Spinal cord (tissue), 10 donors: Measurements from ENCODE around the gene XG. TPM values are rescaled to one million over a fixed set of nuclear protein-coding genes. Genes with fewer than 3 reads are reported as not detected.
"Not testable (repeated sequence)": the region's sequence is repeated elsewhere in the genome, so short reads cannot be mapped to it uniquely, and the experiment has no call there.

Experiments used
- DNase-seq, 6 donors: peaks; one replicate each; pipeline versions ENCODE4 v3.0.0 to v3.0.0-alpha.2; 2013 to 2015; ENCODE audit warnings: low spot score in 6 of 6, low read depth in 4 of 6
- H3K27ac ChIP-seq: one replicate; pipeline ENCODE4 v1.5.1; 2013; ENCODE audit warnings: low read depth, low read length, control low read depth
- H3K27me3 ChIP-seq: one replicate; pipeline ENCODE4 v1.6.1; 2013; ENCODE audit warnings: low read length; ENCODE audit not compliant: control insufficient read depth, insufficient read depth
- H3K36me3 ChIP-seq: one replicate; pipeline ENCODE4 v1.6.1; 2013; ENCODE audit warnings: low read length; ENCODE audit not compliant: control insufficient read depth, insufficient read depth
- H3K4me1 ChIP-seq: one replicate; pipeline ENCODE4 v1.6.1; 2013; ENCODE audit warnings: low read length; ENCODE audit not compliant: control insufficient read depth, insufficient read depth
- H3K4me3 ChIP-seq: one replicate; pipeline ENCODE4 v1.5.1; 2013; ENCODE audit warnings: low read depth, low read length, control low read depth
- H3K9me3 ChIP-seq: one replicate; pipeline ENCODE4 v1.6.1; 2013; ENCODE audit warnings: low read length; ENCODE audit not compliant: control insufficient read depth, insufficient read depth
- WGBS: methylation state at CpG from one replicate; pipeline ENCODE4 v1.1.5; 2013; ENCODE audit warnings: missing lambda C conversion rate; ENCODE audit not compliant: insufficient coverage; 5-methylcytosine and 5-hydroxymethylcytosine counted together
- long read RNA-seq, 4 donors: transcript quantifications; one replicate each; lab custom pipeline, GENCODE V29; 2026
- polyA plus RNA-seq, 2 donors: library from polyadenylated mRNA; unstranded; fragments of 120-200 nt; gene quantifications; one replicate each; pipeline ENCODE4 v1.2.1, GENCODE V29; 2013; ENCODE audit not compliant: insufficient read length in 2 of 2
- total RNA-seq, 2 donors: library from RNA; depleted of rRNA in 1 of 2; stranded (reverse); fragments of 120-200 nt in 1 of 2; fragments of >200 nt in 1 of 2; gene quantifications; one replicate each; pipeline versions ENCODE4 v1.2.3 to v1.2.4, GENCODE V29; 2013 to 2014
- donor health status: healthy.

Gene XG, protein sequence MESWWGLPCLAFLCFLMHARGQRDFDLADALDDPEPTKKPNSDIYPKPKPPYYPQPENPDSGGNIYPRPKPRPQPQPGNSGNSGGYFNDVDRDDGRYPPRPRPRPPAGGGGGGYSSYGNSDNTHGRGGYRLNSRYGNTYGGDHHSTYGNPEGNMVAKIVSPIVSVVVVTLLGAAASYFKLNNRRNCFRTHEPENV
- total RNA-seq = under 1 TPM in 1 of 2 donors, not detected in 1; 0.11 TPM
- under 1 TPM; 0.30 to 0.51 TPM for polyA plus RNA-seq
- long read RNA-seq, donor 1 = 0 reads
- long read RNA-seq, donor 2 = 0 reads
- long read RNA-seq, donor 3 = 0 reads
- long read RNA-seq, donor 4 = 0 reads

DNA sequence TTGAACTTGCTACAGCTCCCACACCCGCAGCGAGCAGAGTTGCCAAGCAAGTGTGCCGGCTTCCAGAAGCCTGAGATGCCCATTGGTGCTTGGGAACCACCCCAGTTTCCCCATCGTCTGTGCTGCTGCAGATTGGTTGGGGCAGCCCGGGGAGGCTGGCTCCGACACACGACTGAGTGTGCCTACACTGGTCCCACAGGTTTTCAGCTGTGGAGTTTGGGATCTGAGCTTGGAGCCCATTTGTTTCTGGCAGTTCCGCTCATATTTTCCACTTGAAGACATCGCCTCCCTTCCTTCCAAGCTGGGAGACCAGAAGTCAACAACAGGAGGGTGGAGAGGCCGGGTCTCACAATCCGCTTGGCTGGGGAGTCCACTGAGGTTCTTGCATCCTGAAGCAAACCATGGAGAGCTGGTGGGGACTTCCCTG, at the start of gene XG:
XG (plus strand) TSS at position 167 of the 427 bp plus-strand sequence; CDS start at position 402, 235 bp downstream.
- not testable (repeated sequence) for H3K36me3 ChIP-seq, DNase-seq, H3K27ac ChIP-seq, H3K27me3 ChIP-seq, H3K4me1 ChIP-seq, H3K9me3 ChIP-seq, H3K4me3 ChIP-seq
- WGBS = 85% methylated on average over 9 of the region's 11 CpGs

DNA sequence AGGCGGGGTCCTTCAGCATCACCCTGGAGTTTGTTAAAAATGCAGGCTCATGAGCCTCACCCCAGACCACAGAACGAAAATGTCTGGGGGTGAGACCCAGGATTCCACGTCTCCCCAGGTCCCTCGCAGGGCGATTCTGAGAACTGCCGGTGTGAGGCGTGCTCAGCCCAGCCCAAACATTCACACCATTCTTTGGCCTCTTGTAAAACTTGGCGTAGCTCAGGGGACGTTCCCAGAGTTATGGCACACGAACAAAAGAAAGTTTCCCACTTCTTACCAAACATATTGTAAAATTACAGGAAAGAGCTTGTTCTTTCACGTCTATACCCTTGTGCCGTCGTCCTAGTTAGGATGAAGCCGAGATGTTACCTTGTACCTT, 47.9 kb upstream of the XG start:
- no peak overlapping the region for H3K27ac ChIP-seq
- peaks cover 9% of the 10 kb centered on the region for H3K27me3 ChIP-seq
- H3K36me3 ChIP-seq = peaks cover 2% of the 10 kb centered on the region
- no peaks in the 10 kb centered on the region for H3K9me3 ChIP-seq
- WGBS = 46% methylated on average over 8 of the region's 14 CpGs
- peak in 2 of 6 donors; percentile 53 to 57 for DNase-seq
- H3K4me1 ChIP-seq = peaks cover 52% of the 10 kb centered on the region
- H3K4me3 ChIP-seq = no peak overlapping the region

- peaks cover 58% of the 10 kb centered on the region for H3K4me1 ChIP-seq
- DNase-seq = peak in 2 of 6 donors; percentile 66 to 84
- H3K36me3 ChIP-seq = no peaks in the 10 kb centered on the region
- H3K27me3 ChIP-seq = peaks cover 9% of the 10 kb centered on the region
- no peak overlapping the region for H3K27ac ChIP-seq
- H3K9me3 ChIP-seq = no peaks in the 10 kb centered on the region
- H3K4me3 ChIP-seq = no peak overlapping the region
- WGBS = 26% methylated on average over 7 of the region's 18 CpGs
Observed at GRCh38 chrX:2705046-2705832, 46.6 kb upstream of the XG start.

DNA sequence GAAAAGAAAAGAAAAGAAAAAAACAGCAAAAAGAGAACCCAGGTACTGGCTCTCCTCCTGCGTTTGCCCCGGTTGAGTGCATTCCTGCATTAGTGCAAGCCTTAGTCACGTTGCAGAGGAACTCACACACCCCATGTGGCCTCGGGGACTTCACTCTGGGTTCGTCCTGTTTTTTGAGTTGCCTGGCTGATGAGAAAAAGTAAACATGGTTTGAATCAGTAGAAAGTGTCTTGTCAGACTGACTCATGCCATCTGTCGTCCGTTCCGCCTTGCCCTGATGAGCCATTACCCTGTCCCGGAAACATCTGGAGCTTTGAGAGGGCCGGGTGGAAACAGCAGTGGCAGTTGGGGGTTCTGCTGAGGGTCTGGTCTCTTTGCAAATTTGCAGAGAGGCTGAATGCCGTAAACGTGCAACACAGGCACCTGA, 44.5 kb upstream of the XG start:
- Histone ChIP-seq H3K4me1 (peaks cover 58% of the 10 kb centered on the region), H3K36me3 (no peaks in the 10 kb centered on the region), H3K4me3 (no peak overlapping the region), H3K9me3 (no peaks in the 10 kb centered on the region), H3K27ac (no peak overlapping the region), H3K27me3 (peaks cover 9% of the 10 kb centered on the region)
- peak in 2 of 6 donors; percentile 32 to 78 for DNase-seq
- 16% methylated on average over 10 of the region's 12 CpGs for WGBS

DNA sequence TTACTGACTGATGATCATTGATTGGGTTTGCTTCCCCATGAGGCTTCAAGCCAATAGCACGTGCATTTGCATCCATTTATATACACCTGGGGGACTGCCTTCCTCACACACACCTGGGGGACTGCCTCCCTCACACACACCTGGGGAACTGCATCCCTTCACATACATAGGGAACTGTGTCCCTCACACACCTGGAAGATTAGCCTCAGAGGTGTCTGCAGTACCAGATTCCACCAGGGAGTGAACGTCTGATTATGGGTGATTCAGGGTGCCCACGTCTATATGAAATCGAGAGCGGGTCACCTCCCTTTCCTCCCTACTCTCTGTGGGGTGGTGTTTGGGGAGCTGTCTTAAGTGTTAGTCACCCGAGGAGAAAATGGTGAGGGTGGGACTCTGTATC, 43.8 kb upstream of the XG start:
- peaks cover 53% of the 10 kb centered on the region for H3K4me1 ChIP-seq
- H3K27ac ChIP-seq = no peak overlapping the region
- no peaks in the 10 kb centered on the region for H3K36me3 ChIP-seq
- no peak for DNase-seq
- no peaks in the 10 kb centered on the region for H3K9me3 ChIP-seq
- no CpG with 5 or more reads among the region's 6 CpGs for WGBS
- H3K4me3 ChIP-seq = no peak overlapping the region
- peaks cover 9% of the 10 kb centered on the region for H3K27me3 ChIP-seq

DNA sequence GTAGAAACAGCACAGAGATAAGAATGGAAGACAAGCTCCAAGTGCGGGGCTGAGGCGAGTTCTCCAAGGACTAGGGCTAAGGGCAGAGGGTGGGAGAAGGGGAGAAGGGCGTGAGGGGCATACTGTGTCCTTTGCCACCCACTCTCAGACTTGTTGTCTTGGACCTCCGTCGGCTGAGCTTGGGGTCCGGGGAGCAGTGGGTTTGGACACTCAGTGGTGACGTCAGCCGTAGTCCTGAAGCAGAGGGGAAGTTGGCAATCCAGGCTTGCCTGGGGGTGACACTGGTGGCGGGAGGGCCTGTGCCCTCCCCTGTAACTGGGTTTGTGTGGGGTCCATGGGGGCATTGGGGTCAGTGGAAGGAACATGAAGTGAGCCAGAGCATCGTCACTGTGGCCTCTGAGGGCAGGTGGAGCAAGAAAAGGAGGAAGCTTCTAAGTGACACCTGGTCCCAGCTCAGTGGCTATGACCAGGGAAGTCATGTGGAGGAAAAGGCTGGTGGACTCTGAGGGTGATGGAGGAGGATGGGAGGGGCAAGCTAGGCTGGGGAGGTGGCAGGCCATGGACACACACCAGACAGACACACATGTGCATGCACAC, 43.1 kb upstream of the XG start:
- Histone ChIP-seq H3K27me3 (peaks cover 9% of the 10 kb centered on the region), H3K4me1 (peaks cover 50% of the 10 kb centered on the region), H3K36me3 (no peaks in the 10 kb centered on the region), H3K4me3 (no peak overlapping the region), H3K27ac (no peak overlapping the region), H3K9me3 (no peaks in the 10 kb centered on the region)
- WGBS = 84% methylated on average over 10 of the region's 10 CpGs
- no peak for DNase-seq

DNA sequence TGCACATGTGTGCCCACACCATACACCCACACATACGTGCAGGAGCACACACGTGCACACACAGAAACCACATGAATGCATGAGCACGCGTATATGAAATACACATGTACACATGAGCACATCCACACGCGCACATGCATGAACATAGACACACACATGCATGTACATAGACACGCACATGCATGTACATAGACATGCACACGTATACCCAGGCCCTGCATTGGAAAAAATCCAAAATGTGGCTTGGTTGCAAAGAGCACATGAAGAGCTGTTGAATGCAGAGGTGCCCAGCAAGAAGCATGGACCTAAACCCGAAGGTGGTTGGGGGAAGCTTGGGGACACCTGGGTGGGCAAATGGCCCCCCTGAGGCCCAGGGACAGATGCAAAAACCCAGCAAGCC, 42.3 kb upstream of the XG start:
- Histone ChIP-seq H3K4me1 (peaks cover 43% of the 10 kb centered on the region), H3K27ac (no peak overlapping the region), H3K4me3 (no peak overlapping the region), H3K27me3 (peaks cover 4% of the 10 kb centered on the region), H3K9me3 (no peaks in the 10 kb centered on the region), H3K36me3 (no peaks in the 10 kb centered on the region)
- whole genome bisulfite sequencing = 96% methylated on average over 7 of the region's 9 CpGs
- DNase-seq = no peak

DNA sequence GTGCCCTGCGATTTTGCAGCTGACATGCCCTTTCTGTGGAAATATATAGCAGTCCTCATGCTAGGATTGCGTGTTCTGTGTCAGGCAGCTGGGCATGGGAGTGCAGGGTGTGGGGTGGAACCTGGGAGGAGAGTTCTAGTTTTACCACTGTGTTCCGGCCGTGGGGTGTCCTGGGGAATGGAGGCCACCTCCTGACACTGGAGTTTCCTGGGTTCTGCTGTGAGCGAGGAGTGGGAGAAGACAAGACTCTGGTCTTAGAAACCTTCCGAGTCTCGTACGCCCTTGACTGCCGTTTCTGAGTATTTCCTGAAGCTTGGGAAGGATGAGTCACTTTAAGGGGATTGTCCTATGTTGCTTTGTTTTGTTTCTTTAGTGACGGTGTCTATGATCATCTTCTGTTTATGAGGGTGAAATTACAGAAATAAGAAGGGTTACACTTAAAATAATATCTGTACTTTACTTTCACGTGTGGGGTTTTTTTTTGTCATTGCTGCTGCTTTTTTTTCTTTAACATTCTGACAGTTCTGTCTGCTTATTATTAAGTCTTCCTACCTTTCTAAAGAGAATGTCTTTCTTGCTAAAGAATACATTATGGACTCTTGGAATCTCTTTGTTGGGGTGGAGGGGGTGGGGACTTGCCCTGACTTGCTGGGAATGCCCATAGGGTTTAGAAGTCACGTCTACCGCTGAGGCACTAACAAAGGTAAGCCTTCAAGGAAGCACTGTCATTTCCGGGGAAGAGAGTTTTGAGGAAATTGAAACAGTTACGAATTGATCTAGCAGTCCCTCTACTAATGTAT, 41.6 kb upstream of the XG start:
- WGBS = 49% methylated on average over 5 of the region's 15 CpGs
- Histone ChIP-seq H3K27me3 (peaks cover 4% of the 10 kb centered on the region), H3K9me3 (no peaks in the 10 kb centered on the region), H3K36me3 (peaks cover 5% of the 10 kb centered on the region), H3K27ac (no peak overlapping the region), H3K4me3 (no peak overlapping the region), H3K4me1 (peaks cover 37% of the 10 kb centered on the region)
- DNase-seq = no peak

DNA sequence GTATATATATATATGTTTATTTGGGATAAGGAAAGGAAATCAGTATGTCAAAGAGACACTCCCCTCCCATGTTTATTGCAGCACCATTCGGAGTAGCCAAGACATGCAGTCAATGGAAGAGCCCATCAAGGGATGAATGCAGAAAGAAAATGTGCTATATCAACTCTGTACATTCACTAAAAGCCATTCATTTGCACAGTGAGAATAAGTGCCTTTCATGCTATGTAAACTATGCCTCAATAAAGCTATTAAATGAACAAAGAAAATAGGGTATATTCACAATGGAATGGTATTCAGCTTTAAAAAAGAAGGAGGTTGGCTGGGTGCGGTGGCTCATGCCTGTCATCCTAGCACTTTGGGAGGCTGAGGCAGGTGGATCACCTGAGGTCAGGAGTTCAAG, 40.4 kb upstream of the XG start:
- 67% methylated on average over 1 of the region's 2 CpGs for WGBS
- H3K4me1 ChIP-seq = peaks cover 29% of the 10 kb centered on the region
- H3K27me3 ChIP-seq = peaks cover 4% of the 10 kb centered on the region

More for the DNA sequence above, 40.4 kb upstream of the XG start:
- DNase-seq = no peak
- H3K4me3 ChIP-seq = no peak overlapping the region
- H3K9me3 ChIP-seq = no peaks in the 10 kb centered on the region
- H3K36me3 ChIP-seq = peaks cover 8% of the 10 kb centered on the region
- H3K27ac ChIP-seq = no peak overlapping the region
